ENCODE results near the gene FMN1.

FMN1 gene

DNA sequence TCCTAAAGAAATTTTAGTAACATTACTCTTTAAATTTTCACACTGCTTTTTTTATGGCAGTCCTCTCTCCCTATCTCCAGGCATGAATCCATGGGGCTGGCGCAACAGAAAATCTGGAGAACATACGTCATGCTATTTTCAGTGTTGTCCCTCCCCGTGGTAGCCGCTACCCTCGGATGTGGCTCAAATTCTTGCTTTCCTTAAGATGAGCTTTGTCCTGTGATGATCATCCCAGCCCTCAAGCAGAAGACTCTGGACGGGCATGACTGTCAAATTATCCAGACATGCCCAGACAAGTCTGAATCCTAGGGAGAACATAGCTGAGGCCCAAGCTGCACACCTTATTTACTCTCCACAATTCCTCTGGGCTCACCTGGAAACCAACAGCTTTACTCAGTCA lies 49.1 kb downstream of the FMN1 start:
- no peaks in the 10 kb centered on the region for H3K4me1 ChIP-seq (ENCODE audit: control insufficient read depth, low read length)
- no peak overlapping the region for H3K4me2 ChIP-seq (ENCODE audit: low read length)
- H3K4me3 ChIP-seq (ENCODE audit: low read length) = no peak overlapping the region
- H3K27me3 ChIP-seq (ENCODE audit: control insufficient read depth, low read length) = no peaks in the 10 kb centered on the region
- H3K79me2 ChIP-seq (ENCODE audit: control insufficient read depth, low read length) = no peaks in the 10 kb centered on the region
- H3K27ac ChIP-seq (ENCODE audit: low read depth, low read length) = no peak overlapping the region
- H3F3A ChIP-seq (ENCODE audit: control insufficient read depth, insufficient read depth) = no peaks in the 10 kb centered on the region; the same call in 1 of the 2 replicates
- H4K20me1 ChIP-seq (ENCODE audit: control insufficient read depth, insufficient read depth, low read depth, low read length) = no peaks in the 10 kb centered on the region
- H3K36me3 ChIP-seq (ENCODE audit: control insufficient read depth, low read length) = no peaks in the 10 kb centered on the region
- TF ChIP-seq EZH2phosphoT487 (IDR thresholded peaks at IDR 0.05; ENCODE audit: borderline replicate concordance, low read length) = no peak
- no peak for TF ChIP-seq CTCF (IDR thresholded peaks at IDR 0.05; ENCODE audit: low read depth, low read length, poor library complexity, severe bottlenecking)
- H3K9me2 ChIP-seq (replicated peaks; ENCODE audit: control insufficient read depth, low read length) = no peaks in the 10 kb centered on the region
- H3K9me3 ChIP-seq (ENCODE audit: control insufficient read depth, insufficient read depth, low read length) = no peaks in the 10 kb centered on the region

GRCh38 chr15:33142708-33143107 lies 51.8 kb downstream of the FMN1 start:
- H3K4me3 ChIP-seq (ENCODE audit: low read length) = no peak overlapping the region
- no peaks in the 10 kb centered on the region for H3K4me1 ChIP-seq (ENCODE audit: control insufficient read depth, low read length)
- H3K79me2 ChIP-seq (ENCODE audit: control insufficient read depth, low read length) = no peaks in the 10 kb centered on the region
- H3K27me3 ChIP-seq (ENCODE audit: control insufficient read depth, low read length) = no peaks in the 10 kb centered on the region
- no peak for TF ChIP-seq CTCF (IDR thresholded peaks at IDR 0.05; ENCODE audit: low read depth, low read length, poor library complexity, severe bottlenecking)
- TF ChIP-seq EZH2phosphoT487 (IDR thresholded peaks at IDR 0.05; ENCODE audit: borderline replicate concordance, low read length) = no peak
- H3K36me3 ChIP-seq (ENCODE audit: control insufficient read depth, low read length) = no peaks in the 10 kb centered on the region
- H3K9me2 ChIP-seq (replicated peaks; ENCODE audit: control insufficient read depth, low read length) = no peaks in the 10 kb centered on the region
- H3F3A ChIP-seq (ENCODE audit: control insufficient read depth, insufficient read depth) = no peaks in the 10 kb centered on the region; the same call in 1 of the 2 replicates
- no peak overlapping the region for H3K4me2 ChIP-seq (ENCODE audit: low read length)
- no peaks in the 10 kb centered on the region for H4K20me1 ChIP-seq (ENCODE audit: control insufficient read depth, insufficient read depth, low read depth, low read length)
- H3K27ac ChIP-seq (ENCODE audit: low read depth, low read length) = no peak overlapping the region
- H3K9me3 ChIP-seq (ENCODE audit: control insufficient read depth, insufficient read depth, low read length) = no peaks in the 10 kb centered on the region

DNA sequence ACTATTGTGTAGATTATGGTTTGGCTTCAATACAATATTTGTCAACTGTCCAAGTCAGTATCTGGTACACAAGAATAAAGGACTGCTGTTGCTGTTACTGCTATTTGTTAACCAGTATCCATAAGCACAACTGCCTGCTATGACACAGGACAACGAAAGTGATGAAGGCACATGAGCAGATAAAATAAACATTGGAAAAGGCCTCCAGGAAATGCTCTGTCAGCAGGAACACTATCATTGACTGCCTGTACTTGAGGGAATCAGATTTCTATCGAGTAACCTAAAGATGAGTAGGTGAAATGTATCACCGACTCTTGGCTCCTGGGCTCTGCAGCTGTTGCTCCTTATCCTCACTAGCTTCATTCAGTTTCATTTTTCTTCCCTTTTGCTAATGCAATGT lies 56.5 kb downstream of the FMN1 start:
- H3F3A ChIP-seq (ENCODE audit: control insufficient read depth, insufficient read depth) = no peaks in the 10 kb centered on the region
- no peaks in the 10 kb centered on the region for H3K4me1 ChIP-seq (ENCODE audit: control insufficient read depth, low read length)
- H3K9me2 ChIP-seq (replicated peaks; ENCODE audit: control insufficient read depth, low read length) = no peaks in the 10 kb centered on the region
- no peaks in the 10 kb centered on the region for H3K79me2 ChIP-seq (ENCODE audit: control insufficient read depth, low read length)
- H3K27me3 ChIP-seq (ENCODE audit: control insufficient read depth, low read length) = no peaks in the 10 kb centered on the region
- H3K27ac ChIP-seq (ENCODE audit: low read depth, low read length) = no peak overlapping the region
- no peak overlapping the region for H3K4me3 ChIP-seq (ENCODE audit: low read length)
- H3K4me2 ChIP-seq (ENCODE audit: low read length) = no peak overlapping the region
- no peaks in the 10 kb centered on the region for H3K36me3 ChIP-seq (ENCODE audit: control insufficient read depth, low read length)
- H3K9me3 ChIP-seq (ENCODE audit: control insufficient read depth, insufficient read depth, low read length) = no peaks in the 10 kb centered on the region
- H4K20me1 ChIP-seq (ENCODE audit: control insufficient read depth, insufficient read depth, low read depth, low read length) = no peaks in the 10 kb centered on the region
- TF ChIP-seq CTCF (IDR thresholded peaks at IDR 0.05; ENCODE audit: low read depth, low read length, poor library complexity, severe bottlenecking) (no peak), EZH2phosphoT487 (IDR thresholded peaks at IDR 0.05; ENCODE audit: borderline replicate concordance, low read length) (no peak)

GRCh38 chr15:33137101-33137500 lies 57.4 kb downstream of the FMN1 start:
- H3K9me2 ChIP-seq (replicated peaks; ENCODE audit: control insufficient read depth, low read length) = no peaks in the 10 kb centered on the region
- no peak overlapping the region for H3K4me3 ChIP-seq (ENCODE audit: low read length)
- no peak overlapping the region for H3K27ac ChIP-seq (ENCODE audit: low read depth, low read length)
- no peak overlapping the region for H3K4me2 ChIP-seq (ENCODE audit: low read length)
- no peaks in the 10 kb centered on the region for H3F3A ChIP-seq (ENCODE audit: control insufficient read depth, insufficient read depth)
- no peaks in the 10 kb centered on the region for H3K9me3 ChIP-seq (ENCODE audit: control insufficient read depth, insufficient read depth, low read length)
- H3K36me3 ChIP-seq (ENCODE audit: control insufficient read depth, low read length) = no peaks in the 10 kb centered on the region
- H3K4me1 ChIP-seq (ENCODE audit: control insufficient read depth, low read length) = no peaks in the 10 kb centered on the region
- H3K27me3 ChIP-seq (ENCODE audit: control insufficient read depth, low read length) = no peaks in the 10 kb centered on the region
- no peaks in the 10 kb centered on the region for H3K79me2 ChIP-seq (ENCODE audit: control insufficient read depth, low read length)
- no peaks in the 10 kb centered on the region for H4K20me1 ChIP-seq (ENCODE audit: control insufficient read depth, insufficient read depth, low read depth, low read length)
- TF ChIP-seq EZH2phosphoT487 (IDR thresholded peaks at IDR 0.05; ENCODE audit: borderline replicate concordance, low read length) = no peak
- no peak for TF ChIP-seq CTCF (IDR thresholded peaks at IDR 0.05; ENCODE audit: low read depth, low read length, poor library complexity, severe bottlenecking)

All from DOHH2 (cell line).